ENCODE measurements around the gene B4GALT6. TPM values are rescaled to one million over a fixed set of nuclear protein-coding genes. Genes with fewer than 3 reads are reported as not detected.

B4GALT6 gene
- total and polyA plus RNA-seq, 2 of the 13 experiments (the other 11 are each of a cell fraction or from before 2014, with no cell fraction given), result 1.9 to 3.3 TPM

DNA sequence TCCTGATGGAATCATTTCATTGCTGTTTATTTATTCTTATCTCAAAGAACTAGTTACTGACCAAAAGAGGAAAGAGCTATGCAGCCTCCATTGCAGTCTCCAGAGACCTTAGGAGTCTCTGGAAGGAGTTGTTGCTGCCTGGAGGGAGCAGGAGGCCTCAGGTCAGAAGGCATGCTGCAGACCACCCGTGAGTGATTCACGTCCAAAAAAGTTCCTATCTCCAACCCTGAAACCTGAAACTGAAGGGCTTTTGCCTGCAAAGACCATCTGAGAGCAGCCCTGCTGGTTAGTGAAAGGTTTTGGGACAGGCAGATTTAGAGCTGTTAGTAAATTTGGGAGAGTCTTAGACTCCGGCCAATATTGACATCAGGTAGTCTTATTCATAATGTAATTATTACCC is 47.2 kb upstream of the B4GALT6 start:
- POLR2A ChIA-PET, result no interaction called here
- H3K27me3 ChIP-seq (ENCODE audit: control insufficient read depth in 1 of 2, insufficient read depth in 2 of 2, low read length in 2 of 2), result peaks cover 0 to 3% of the 10 kb centered on the region in 2 experiments; a peak in 1 of 5 replicates
- intact Hi-C loops (cut with micrococcal nuclease; ENCODE audit: unreplicated experiment), result no loop called here
- no peaks in the 10 kb centered on the region for H3K4me1 ChIP-seq (ENCODE audit: insufficient read depth, low read length)
- in situ Hi-C loops (cut with HindIII; ENCODE audit: extremely low pct_ligation_motif_present, low pct_unique_long_range_greater_than_20kb), result no loop called here
- 10% methylated on average over 3 of the region's 3 CpGs for WGBS (ENCODE audit: low lambda C conversion rate)
- no peak overlapping the region for H3K9ac ChIP-seq (ENCODE audit: insufficient read depth, low read depth, low read length)
- FAIRE-seq, result no peak
- H3K79me2 ChIP-seq (ENCODE audit: insufficient read depth, low read length), result no peaks in the 10 kb centered on the region
- no peaks in the 10 kb centered on the region for H4K20me1 ChIP-seq (ENCODE audit: insufficient read depth, low read length)
- H3K4me3 ChIP-seq (replicated peaks in 1 of 3; ENCODE audit: insufficient read depth in 1 of 3, low read depth in 2 of 3, low read length in 3 of 3), result no peak overlapping the region
- no peak for DNase-seq (ENCODE audit: low spot score)
- no peak for ATAC-seq
- no peak overlapping the region for H3K27ac ChIP-seq (ENCODE audit: extremely low read length, insufficient read depth, low read length)
- H3K36me3 ChIP-seq (replicated peaks in 1 of 2; ENCODE audit: control insufficient read depth in 1 of 2, insufficient read depth in 2 of 2, low read length in 2 of 2), result no peaks in the 10 kb centered on the region
- no peaks in the 10 kb centered on the region for H3K9me3 ChIP-seq (ENCODE audit: low read length)
- no TSS peak for BruUV-seq (replicated peaks)
- no peak for TF ChIP-seq ZSCAN20 (CRISPR knock-in tag; IDR thresholded peaks at IDR 0.05; ENCODE audit: borderline replicate concordance)
- no peak for TF ChIP-seq JARID2 (CRISPR knock-in tag; IDR thresholded peaks at IDR 0.05; ENCODE audit: insufficient replicate concordance)
- TF ChIP-seq RXRA (CRISPR knock-in tag; IDR thresholded peaks at IDR 0.05), result no peak
- TF ChIP-seq, protein P1, sequence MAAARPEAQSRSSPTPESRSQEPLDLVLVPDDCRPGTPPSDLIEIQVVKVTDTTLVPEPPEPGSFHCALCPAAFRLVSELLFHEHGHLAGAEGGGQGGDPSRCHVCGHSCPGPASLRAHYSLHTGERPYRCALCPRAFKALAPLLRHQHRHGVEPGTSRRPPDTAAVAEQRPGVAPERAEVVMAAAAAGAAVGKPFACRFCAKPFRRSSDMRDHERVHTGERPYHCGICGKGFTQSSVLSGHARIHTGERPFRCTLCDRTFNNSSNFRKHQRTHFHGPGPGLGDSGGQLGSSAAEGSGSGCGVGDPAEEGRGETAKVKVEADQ (CRISPR knock-in tag; IDR thresholded peaks at IDR 0.05; ENCODE audit: borderline replicate concordance), result no peak
- no peak for TF ChIP-seq EEA1 (CRISPR knock-in tag; IDR thresholded peaks at IDR 0.05; ENCODE audit: borderline replicate concordance)
- no peak for TF ChIP-seq ZNF607 (CRISPR knock-in tag; IDR thresholded peaks at IDR 0.05; ENCODE audit: borderline replicate concordance)
- TF ChIP-seq ZNF326 (CRISPR knock-in tag; IDR thresholded peaks at IDR 0.05; ENCODE audit: borderline replicate concordance), result no peak
- TF ChIP-seq, protein P2, sequence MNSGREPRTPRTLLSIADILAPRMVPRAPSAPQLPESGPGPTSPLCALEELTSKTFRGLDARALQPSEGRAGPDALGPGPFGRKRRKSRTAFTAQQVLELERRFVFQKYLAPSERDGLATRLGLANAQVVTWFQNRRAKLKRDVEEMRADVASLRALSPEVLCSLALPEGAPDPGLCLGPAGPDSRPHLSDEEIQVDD (CRISPR knock-in tag; IDR thresholded peaks at IDR 0.05; ENCODE audit: borderline replicate concordance), result no peak
- TF ChIP-seq ZNF556 (CRISPR knock-in tag; IDR thresholded peaks at IDR 0.05; ENCODE audit: borderline replicate concordance), result no peak
- TF ChIP-seq CENPT (CRISPR knock-in tag; IDR thresholded peaks at IDR 0.05; ENCODE audit: low read depth), result no peak
- no peak for TF ChIP-seq ZNF180 (CRISPR knock-in tag; IDR thresholded peaks at IDR 0.05; ENCODE audit: borderline replicate concordance, low read depth)
- TF ChIP-seq HDAC6 (IDR thresholded peaks at IDR 0.05; ENCODE audit: low read depth, low read length), result no peak
- TF ChIP-seq MLLT10 (CRISPR knock-in tag; IDR thresholded peaks at IDR 0.05), result no peak
- no peak for TF ChIP-seq SP1 (IDR thresholded peaks at IDR 0.05)
- TF ChIP-seq SP1 (CRISPR knock-in tag; IDR thresholded peaks at IDR 0.05), result no peak
- no peak for TF ChIP-seq MAZ (IDR thresholded peaks at IDR 0.05; ENCODE audit: borderline replicate concordance, low read depth, low read length)
- no peak for TF ChIP-seq MAZ (CRISPR knock-in tag; IDR thresholded peaks at IDR 0.05; ENCODE audit: low read depth)
- TF ChIP-seq ZNF510 (CRISPR knock-in tag; IDR thresholded peaks at IDR 0.05; ENCODE audit: low read depth), result no peak
- TF ChIP-seq, protein P3, sequence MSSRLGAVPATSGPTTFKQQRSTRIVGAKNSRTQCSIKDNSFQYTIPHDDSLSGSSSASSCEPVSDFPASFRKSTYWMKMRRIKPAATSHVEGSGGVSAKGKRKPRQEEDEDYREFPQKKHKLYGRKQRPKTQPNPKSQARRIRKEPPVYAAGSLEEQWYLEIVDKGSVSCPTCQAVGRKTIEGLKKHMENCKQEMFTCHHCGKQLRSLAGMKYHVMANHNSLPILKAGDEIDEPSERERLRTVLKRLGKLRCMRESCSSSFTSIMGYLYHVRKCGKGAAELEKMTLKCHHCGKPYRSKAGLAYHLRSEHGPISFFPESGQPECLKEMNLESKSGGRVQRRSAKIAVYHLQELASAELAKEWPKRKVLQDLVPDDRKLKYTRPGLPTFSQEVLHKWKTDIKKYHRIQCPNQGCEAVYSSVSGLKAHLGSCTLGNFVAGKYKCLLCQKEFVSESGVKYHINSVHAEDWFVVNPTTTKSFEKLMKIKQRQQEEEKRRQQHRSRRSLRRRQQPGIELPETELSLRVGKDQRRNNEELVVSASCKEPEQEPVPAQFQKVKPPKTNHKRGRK (CRISPR knock-in tag; IDR thresholded peaks at IDR 0.05), result no peak
- no peak for TF ChIP-seq AGO2 (optimal IDR thresholded peaks at IDR 0.05; ENCODE audit: low read depth, low read length)
- CTCF ChIA-PET (ENCODE audit: low intra/inter-chr PET ratio, low total read pairs), result no interaction called here
- H3K4me2 ChIP-seq (ENCODE audit: low read depth, low read length), result no peak overlapping the region
- no peak overlapping the region for H2AFZ ChIP-seq (ENCODE audit: low read length)

All from HepG2 (cell line).